ENCODE data around the gene NEU4. TPM values are rescaled to one million over a fixed set of nuclear protein-coding genes. Genes with fewer than 3 reads are reported as not detected.
"Not testable (repeated sequence)": the region's sequence is repeated elsewhere in the genome, so short reads cannot be mapped to it uniquely, and the experiment has no call there.

NEU4 gene
- total RNA-seq, 4 donors from 2014 or later = 0.15 TPM; not detected in 3

GRCh38 chr2:241780939-241781569, 27.9 kb upstream of the NEU4 start:
- intact Hi-C loops (cut with DNase I; ENCODE audit: low total_unique reads) = no loop called here
- 87 to 89% methylated on average over 5 of the region's 5 CpGs for WGBS, 2 donors
- no peak overlapping the region for H3K4me3 ChIP-seq (ENCODE audit: low read depth, poor library complexity, severe bottlenecking)
- TF ChIP-seq, protein P1, sequence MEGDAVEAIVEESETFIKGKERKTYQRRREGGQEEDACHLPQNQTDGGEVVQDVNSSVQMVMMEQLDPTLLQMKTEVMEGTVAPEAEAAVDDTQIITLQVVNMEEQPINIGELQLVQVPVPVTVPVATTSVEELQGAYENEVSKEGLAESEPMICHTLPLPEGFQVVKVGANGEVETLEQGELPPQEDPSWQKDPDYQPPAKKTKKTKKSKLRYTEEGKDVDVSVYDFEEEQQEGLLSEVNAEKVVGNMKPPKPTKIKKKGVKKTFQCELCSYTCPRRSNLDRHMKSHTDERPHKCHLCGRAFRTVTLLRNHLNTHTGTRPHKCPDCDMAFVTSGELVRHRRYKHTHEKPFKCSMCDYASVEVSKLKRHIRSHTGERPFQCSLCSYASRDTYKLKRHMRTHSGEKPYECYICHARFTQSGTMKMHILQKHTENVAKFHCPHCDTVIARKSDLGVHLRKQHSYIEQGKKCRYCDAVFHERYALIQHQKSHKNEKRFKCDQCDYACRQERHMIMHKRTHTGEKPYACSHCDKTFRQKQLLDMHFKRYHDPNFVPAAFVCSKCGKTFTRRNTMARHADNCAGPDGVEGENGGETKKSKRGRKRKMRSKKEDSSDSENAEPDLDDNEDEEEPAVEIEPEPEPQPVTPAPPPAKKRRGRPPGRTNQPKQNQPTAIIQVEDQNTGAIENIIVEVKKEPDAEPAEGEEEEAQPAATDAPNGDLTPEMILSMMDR (IDR thresholded peaks at IDR 0.05) = no peak
- no peak for TF ChIP-seq POLR2A (IDR thresholded peaks at IDR 0.05)
- no peak for DNase-seq (ENCODE audit: low spot score in 2 of 2)

GRCh38 chr2:241782053-241782452, 26.9 kb upstream of the NEU4 start:
- intact Hi-C loops (cut with DNase I; ENCODE audit: low total_unique reads); H3K4me3 ChIP-seq (ENCODE audit: low read depth, poor library complexity, severe bottlenecking); DNase-seq (ENCODE audit: low spot score in 2 of 2): not testable (repeated sequence)
- 89 to 93% methylated on average over 3 of the region's 3 CpGs for WGBS, 2 donors

DNA sequence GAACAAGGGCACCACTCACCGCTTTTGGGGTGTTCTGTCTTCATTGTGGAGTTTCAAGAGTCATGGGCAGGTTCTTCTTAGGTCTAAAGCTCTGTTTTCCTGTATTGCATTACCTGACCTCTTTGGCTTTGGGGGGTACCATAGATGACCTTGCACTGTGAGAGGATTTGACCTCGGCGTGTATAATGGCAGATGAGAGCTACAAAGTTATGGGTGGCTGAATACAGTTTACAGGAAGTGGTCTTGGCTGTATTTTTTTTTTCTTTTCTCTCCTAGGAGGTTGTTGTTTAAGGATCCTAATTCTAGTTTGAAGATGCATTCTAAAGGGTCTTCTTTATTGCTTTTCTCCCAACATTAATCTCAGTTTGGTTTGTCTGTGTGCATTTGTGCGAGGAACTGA, 20.9 kb upstream of the NEU4 start:
- DNase-seq (ENCODE audit: low spot score in 2 of 2) = no peak
- H3K4me3 ChIP-seq (ENCODE audit: low read depth, poor library complexity, severe bottlenecking) = no peak overlapping the region
- intact Hi-C loops (cut with DNase I; ENCODE audit: low total_unique reads) = no loop called here
- 89% methylated on average over 4 of the region's 4 CpGs for WGBS, 2 donors
- no peak for TF ChIP-seq POLR2A (IDR thresholded peaks at IDR 0.05)
- TF ChIP-seq, protein P1 (IDR thresholded peaks at IDR 0.05) = no peak

GRCh38 chr2:241788572-241788971, 20.4 kb upstream of the NEU4 start:
- intact Hi-C loops (cut with DNase I; ENCODE audit: low total_unique reads) = no loop called here
- TF ChIP-seq POLR2A (IDR thresholded peaks at IDR 0.05) = no peak
- TF ChIP-seq, protein P1 (IDR thresholded peaks at IDR 0.05) = no peak
- peak in 1 of 2 donors; percentile 3 for DNase-seq (ENCODE audit: low spot score in 2 of 2)
- WGBS, 2 donors = 36 to 39% methylated on average over 3 of the region's 3 CpGs
- H3K4me3 ChIP-seq (ENCODE audit: low read depth, poor library complexity, severe bottlenecking) = no peak overlapping the region

DNA sequence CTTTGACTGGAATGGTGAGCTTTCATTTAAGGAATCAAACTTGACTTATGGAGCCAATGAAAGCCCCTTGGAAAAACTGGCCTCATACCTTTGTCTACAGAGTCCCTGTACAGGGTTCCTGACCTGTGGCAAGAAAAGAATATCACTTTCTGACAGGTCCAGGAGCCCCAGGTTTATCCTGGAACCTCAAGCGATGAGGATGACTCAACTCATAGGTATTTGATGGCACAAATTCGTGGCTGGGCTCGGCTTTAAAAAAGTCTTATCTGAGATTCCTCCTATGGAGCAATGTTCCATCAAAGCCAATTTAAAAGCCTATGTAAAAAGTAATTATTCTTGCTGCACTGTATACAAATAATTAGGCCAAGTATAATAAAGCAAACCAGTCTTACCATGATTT, 17.6 kb upstream of the NEU4 start:
- 45 to 50% methylated on average over 3 of the region's 3 CpGs for WGBS, 2 donors
- H3K4me3 ChIP-seq (ENCODE audit: low read depth, poor library complexity, severe bottlenecking); intact Hi-C loops (cut with DNase I; ENCODE audit: low total_unique reads): not testable (repeated sequence)
- peak in 1 of 2 donors; percentile 12 for DNase-seq (ENCODE audit: low spot score in 2 of 2)

GRCh38 chr2:241793385-241793784, 15.6 kb upstream of the NEU4 start:
- no peak for DNase-seq (ENCODE audit: low spot score in 2 of 2)
- TF ChIP-seq POLR2A (IDR thresholded peaks at IDR 0.05) = no peak
- TF ChIP-seq, protein P1 (IDR thresholded peaks at IDR 0.05) = no peak
- intact Hi-C loops (cut with DNase I; ENCODE audit: low total_unique reads) = no loop called here
- H3K4me3 ChIP-seq (ENCODE audit: low read depth, poor library complexity, severe bottlenecking) = no peak overlapping the region
- 96% methylated on average over 5 of the region's 5 CpGs for WGBS, 2 donors

DNA sequence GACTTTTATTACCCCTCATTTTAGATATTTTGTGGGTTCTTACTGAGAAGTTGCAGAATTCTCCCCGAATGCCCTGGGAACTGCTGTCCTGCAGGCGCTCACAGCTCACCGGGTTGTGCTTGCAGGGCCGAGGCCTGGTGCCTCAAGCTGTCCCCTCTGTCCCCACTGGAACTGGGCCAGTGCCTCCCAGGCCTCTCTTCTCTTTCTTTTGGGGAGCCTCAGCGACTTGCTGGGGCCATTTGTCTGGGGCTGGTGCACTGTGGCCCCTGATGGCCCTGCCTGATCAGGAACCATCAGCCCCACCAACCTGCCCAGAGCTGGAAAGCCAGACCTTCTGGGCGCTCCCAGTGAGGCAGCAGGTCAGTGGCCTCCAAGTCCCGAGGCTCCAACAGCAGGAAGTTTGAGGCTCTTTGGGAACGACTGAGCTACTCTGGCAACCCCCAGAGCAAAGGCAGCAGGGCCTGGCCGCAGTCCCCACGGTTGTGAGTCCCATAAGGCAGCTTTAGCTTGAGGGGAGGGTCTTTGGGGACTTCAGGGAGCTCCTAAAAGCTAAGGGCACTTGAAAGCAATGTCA, 14.7 kb upstream of the NEU4 start:
- DNase-seq (ENCODE audit: low spot score in 2 of 2) = peak in 1 of 2 donors; percentile 7
- intact Hi-C loops (cut with DNase I; ENCODE audit: low total_unique reads) = no loop called here
- TF ChIP-seq, protein P1 (IDR thresholded peaks at IDR 0.05) = no peak
- TF ChIP-seq POLR2A (IDR thresholded peaks at IDR 0.05) = no peak
- WGBS, 2 donors = 86 to 88% methylated on average over 10 of the region's 10 CpGs
- H3K4me3 ChIP-seq (ENCODE audit: low read depth, poor library complexity, severe bottlenecking) = no peak overlapping the region
